Measurements from ENCODE around the gene PTBP1.
"Not testable (repeated sequence)": the region's sequence is repeated elsewhere in the genome, so short reads cannot be mapped to it uniquely, and the experiment has no call there.

The PTBP1 gene

GRCh38 chr19:853614-854220 lies 56.5 kb downstream of the PTBP1 start:
- not testable (repeated sequence) for DNase-seq (ENCODE audit: low spot score)

GRCh38 chr19:854549-854948 lies 57.3 kb downstream of the PTBP1 start:
- no peak for DNase-seq (ENCODE audit: low spot score)

DNA sequence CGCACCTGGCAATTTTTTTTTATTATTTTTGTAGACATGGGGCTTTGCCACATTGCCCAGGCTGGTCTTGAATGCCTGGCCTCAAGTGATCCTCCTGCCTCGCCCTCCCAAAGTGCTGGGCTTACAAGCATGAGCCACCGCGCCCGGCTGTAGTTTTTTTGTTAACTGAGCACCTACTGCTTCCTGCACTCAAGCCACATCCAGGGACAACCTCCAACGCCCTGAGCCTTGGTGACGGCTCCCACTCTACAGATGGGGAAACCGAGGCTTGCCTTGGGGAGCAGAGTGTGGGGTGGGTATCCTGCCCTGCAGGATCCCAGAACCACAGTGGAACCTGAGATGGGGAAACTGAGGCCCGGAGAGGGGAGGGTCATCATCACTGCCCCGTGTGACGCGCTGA lies 57.9 kb downstream of the PTBP1 start:
- no peak for DNase-seq (ENCODE audit: low spot score)

DNA sequence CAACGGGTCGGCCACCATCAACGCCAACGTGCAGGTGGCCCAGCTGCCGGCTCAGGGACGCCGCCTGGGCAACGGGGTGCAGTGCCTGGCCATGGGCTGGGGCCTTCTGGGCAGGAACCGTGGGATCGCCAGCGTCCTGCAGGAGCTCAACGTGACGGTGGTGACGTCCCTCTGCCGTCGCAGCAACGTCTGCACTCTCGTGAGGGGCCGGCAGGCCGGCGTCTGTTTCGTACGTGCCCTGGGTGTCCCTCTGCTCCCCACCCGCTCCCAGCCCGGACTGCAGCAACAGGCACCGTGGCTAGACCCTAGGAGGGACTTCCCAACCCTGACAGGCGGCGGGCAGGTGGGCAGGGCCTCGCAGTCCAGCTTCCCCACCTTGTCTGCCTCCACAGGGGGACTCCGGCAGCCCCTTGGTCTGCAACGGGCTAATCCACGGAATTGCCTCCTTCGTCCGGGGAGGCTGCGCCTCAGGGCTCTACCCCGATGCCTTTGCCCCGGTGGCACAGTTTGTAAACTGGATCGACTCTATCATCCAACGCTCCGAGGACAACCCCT lies 58.4 kb downstream of the PTBP1 start:
- no peak for DNase-seq (ENCODE audit: low spot score)

- no peak for DNase-seq (ENCODE audit: low spot score)
Measured at GRCh38 chr19:858284-858683, 61.0 kb downstream of the PTBP1 start.

- peak; percentile 46 for DNase-seq (ENCODE audit: low spot score)
Measured at GRCh38 chr19:858868-859843, 61.9 kb downstream of the PTBP1 start, which contains the start of gene CFD. TSS of gene CFD (plus strand) at chr19:859664. CDS start at chr19:859690, 26 bp downstream.

GRCh38 chr19:861141-861755 lies 64.0 kb downstream of the PTBP1 start:
- DNase-seq (ENCODE audit: low spot score), result no peak
